MG63 (cell line): ENCODE measurements around the gene PRKAG2. TPM values are rescaled to one million over a fixed set of nuclear protein-coding genes. Genes with fewer than 3 reads are reported as not detected.

Experiments used
- DNase-seq: peaks from one replicate; pipeline ENCODE4 v3.0.0-alpha.2; 2020
- H3K27me3 ChIP-seq: fragments of 250-450 bp; sonication (Bioruptor Pico); 2 replicates; pipeline ENCODE4 v1.5.1; 2020; ENCODE audit warnings: mild to moderate bottlenecking, moderate library complexity
- H3K36me3 ChIP-seq: fragments of 250-450 bp; sonication (Bioruptor Pico); 2 replicates; pipeline ENCODE4 v1.5.1; 2020; ENCODE audit warnings: mild to moderate bottlenecking, moderate library complexity
- H3K4me3 ChIP-seq: fragments of 250-450 bp; sonication (Bioruptor Pico); 2 replicates; pipeline ENCODE4 v1.5.1; 2020; ENCODE audit warnings: mild to moderate bottlenecking, moderate library complexity
- H3K9me3 ChIP-seq: fragments of 250-450 bp; sonication (Bioruptor Pico); 2 replicates; pipeline ENCODE4 v1.5.1; 2020; ENCODE audit warnings: mild to moderate bottlenecking, moderate library complexity
- total RNA-seq: library from RNA; depleted of rRNA; stranded (reverse); fragments of >200 nt; shearing (Covaris generic); gene quantifications from 2 replicates; pipeline ENCODE4 v1.2.3, GENCODE V29; 2014; ENCODE audit warnings: low replicate concordance

The PRKAG2 gene
- total RNA-seq, 1 experiment from 2014 or later: 15.2 TPM

DNA sequence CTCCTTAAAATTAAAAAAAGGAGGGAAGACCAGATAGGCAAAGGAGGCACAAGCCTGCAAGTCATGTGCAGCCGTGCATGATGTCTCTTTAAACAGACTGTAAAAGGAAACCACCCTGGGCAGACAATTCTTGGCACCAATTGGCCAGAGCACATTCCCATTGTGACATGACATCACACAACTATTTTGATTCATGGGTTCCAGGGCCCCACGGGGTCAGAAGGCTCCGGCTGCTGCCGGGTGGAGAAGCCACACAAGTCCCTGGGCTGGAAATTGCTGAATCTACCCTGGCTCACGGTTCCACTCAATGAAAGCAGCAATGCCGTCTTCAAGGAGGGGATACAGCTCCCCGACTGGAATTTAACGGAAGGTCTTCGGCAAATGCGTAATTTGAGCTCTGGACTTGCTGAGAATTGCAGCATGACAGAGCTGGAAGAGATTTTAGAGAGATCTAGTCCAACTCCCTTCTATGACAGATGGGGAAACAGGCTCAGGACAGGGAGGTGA, 140.5 kb downstream of the PRKAG2 start:
- no peaks in the 10 kb centered on the region for H3K27me3 ChIP-seq
- H3K36me3 ChIP-seq: no peaks in the 10 kb centered on the region
- peak; percentile 82 for DNase-seq
- H3K9me3 ChIP-seq: no peaks in the 10 kb centered on the region
- no peak overlapping the region for H3K4me3 ChIP-seq

DNA sequence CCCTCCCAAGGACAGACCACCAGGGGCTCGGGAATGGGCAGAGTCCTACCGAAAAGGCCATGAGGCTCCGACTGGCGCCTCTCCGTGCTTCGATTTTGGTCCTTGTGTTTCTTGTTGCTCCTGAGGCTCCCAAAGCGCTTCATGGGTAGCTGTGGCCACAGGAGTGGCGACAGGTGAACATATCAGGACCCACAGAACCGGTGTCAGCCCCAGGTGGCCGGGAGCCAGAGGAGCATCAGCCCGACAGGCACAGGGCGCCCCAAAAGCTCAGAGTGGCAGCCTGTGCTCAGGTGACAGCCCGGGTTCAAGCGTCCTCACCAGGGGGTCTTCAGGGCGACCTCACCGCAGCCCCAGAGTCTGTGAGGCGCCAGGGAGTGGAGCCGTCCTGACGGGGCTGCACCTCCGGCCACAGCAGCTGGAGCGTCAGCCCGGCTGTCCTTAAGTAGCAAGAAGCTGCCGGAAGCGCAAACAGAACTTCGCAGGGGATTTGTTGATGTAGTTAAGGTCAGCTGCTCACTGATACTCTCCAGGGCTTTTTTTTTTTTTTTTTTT, 141.0 kb downstream of the PRKAG2 start:
- no peak for DNase-seq
- Histone ChIP-seq H3K27me3 (no peaks in the 10 kb centered on the region), H3K4me3 (no peak overlapping the region), H3K36me3 (no peaks in the 10 kb centered on the region), H3K9me3 (no peaks in the 10 kb centered on the region)

DNA sequence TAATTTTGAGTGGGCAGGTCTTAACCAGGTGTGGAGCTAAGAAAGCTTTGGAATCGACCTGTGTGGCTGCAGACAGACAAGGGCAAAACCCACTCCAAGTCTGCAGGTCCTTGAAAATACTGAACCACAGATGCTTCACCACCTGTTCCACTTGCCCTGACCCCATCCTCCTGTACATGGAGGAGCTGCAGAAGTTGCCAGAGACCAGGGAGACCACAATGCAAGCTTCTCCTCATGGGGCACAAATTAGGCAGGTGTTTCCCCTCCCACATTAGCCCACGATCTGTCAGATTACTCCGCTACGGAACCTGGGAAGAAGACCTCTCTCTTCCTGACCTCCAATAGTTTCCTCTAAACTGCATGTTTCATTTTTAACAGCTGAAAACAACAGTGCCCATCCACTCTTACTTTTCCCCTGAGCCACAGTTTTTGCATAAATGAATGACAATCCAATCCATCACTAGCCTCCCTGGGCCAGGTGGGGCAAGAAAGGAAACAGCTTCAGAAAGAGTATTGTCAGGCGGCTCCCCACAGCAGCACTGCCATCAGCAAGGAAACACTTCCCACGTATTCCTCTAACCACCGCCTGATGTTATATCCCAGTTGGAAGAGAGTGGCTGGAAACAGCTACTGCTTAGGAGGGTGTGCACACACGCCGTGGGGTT, 141.6 kb downstream of the PRKAG2 start:
- Histone ChIP-seq H3K36me3 (no peaks in the 10 kb centered on the region), H3K27me3 (no peaks in the 10 kb centered on the region), H3K4me3 (no peak overlapping the region), H3K9me3 (no peaks in the 10 kb centered on the region)
- no peak for DNase-seq

DNA sequence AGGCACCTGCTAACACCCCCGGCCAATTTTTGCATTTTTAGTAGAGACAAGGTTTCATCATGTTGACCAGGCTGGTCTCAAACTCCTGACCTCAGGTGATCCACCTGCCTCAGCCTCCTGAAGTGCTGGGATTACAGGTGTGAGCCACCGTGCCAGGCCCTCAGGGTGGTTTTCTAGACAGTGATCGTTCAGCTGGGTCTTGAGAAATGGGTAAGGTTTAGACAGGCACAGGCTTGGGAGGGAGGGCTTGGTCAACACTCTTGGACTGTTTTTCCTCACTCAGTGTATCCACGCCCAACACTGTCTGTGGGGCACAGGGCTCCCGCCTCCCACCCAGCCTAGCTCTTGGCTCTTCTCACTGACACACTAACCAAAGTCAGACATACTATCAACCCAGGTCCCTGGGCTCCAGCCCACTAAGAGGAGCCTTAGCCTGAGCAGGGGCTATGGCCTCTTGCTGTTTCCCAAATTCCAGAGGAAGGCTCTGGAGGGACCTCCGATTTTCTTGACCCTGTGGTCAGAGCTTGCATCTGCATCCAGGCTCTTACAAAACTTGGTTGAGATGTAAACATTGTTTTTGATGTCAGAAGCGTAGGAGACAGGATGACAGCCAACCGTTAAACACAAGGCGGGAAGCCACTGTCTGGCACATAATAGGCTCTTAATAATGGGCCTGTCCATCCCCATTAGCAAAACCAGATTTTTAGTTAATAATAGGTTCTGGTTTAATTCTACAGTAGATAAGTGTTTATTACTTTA, 143.9 kb downstream of the PRKAG2 start:
- no peak overlapping the region for H3K4me3 ChIP-seq
- DNase-seq: no peak

DNA sequence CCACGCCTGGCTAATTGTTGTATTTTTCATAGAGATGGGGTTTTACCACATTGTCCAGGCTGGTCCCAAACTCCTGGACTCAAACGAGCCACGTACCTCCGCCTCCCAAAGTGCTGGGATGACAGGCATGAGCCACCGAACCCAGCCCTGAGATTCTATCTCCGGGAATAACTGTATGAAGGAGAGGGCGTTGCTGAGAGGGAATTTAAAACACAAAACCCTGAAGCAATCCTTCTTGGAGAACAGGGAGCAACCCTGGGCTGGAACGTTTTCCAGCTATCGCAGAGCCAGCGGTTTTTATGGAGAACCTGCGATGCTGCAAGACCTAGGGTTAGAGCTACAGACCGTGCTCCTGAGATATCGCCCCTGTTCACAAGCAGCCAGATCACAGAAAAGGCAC, 144.6 kb downstream of the PRKAG2 start:
- no peaks in the 10 kb centered on the region for H3K9me3 ChIP-seq
- no peak for DNase-seq
- no peaks in the 10 kb centered on the region for H3K36me3 ChIP-seq
- no peaks in the 10 kb centered on the region for H3K27me3 ChIP-seq
- H3K4me3 ChIP-seq: no peak overlapping the region

More for the DNA sequence above, 143.9 kb downstream of the PRKAG2 start:
- Histone ChIP-seq H3K27me3 (no peaks in the 10 kb centered on the region), H3K36me3 (no peaks in the 10 kb centered on the region), H3K9me3 (no peaks in the 10 kb centered on the region)

DNA sequence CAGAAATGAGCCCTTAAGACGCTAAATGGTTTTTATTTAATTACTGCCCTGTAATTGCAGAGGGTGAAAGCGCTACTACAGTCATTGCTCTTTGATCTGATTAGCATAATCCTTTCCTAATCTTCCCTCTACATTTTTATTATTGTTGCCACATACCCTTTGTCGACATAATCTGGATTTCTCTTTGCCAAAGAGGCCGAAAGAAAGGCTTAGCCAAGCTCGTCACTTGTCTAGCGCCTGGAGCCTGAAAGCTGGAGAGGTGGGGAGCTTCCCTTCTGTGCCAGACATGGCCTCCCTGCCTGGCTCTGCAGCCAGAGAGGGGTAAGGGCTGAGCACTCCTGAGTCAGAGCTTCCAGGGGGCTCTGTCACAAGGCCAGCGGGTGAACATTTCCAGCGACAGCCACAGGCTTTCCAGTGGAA, 145.9 kb downstream of the PRKAG2 start:
- H3K9me3 ChIP-seq: no peaks in the 10 kb centered on the region
- no peak for DNase-seq
- H3K27me3 ChIP-seq: no peaks in the 10 kb centered on the region

DNA sequence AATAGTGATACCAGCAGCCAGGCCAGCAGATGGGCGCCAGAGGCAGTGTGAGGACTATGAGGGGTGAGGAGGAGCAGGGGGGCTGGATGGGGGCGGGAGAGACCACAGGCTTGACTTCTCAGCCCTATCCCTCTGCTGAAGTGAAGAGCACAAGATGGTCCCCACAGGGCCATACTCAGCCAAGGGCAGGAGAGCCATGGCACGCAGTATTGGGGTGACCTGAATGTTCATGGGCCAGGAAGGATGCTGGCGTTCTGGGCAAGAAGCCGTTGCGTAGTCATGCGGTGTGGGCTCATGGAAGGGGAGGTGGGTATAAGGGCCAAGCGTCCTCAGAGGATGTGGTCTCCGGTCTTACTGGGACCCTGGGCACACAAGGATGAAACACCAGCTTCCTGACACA, 146.3 kb downstream of the PRKAG2 start:
- Histone ChIP-seq H3K4me3 (no peak overlapping the region), H3K9me3 (no peaks in the 10 kb centered on the region), H3K36me3 (no peaks in the 10 kb centered on the region), H3K27me3 (no peaks in the 10 kb centered on the region)
- no peak for DNase-seq

More for the DNA sequence above, 145.9 kb downstream of the PRKAG2 start:
- no peak overlapping the region for H3K4me3 ChIP-seq
- H3K36me3 ChIP-seq: no peaks in the 10 kb centered on the region

DNA sequence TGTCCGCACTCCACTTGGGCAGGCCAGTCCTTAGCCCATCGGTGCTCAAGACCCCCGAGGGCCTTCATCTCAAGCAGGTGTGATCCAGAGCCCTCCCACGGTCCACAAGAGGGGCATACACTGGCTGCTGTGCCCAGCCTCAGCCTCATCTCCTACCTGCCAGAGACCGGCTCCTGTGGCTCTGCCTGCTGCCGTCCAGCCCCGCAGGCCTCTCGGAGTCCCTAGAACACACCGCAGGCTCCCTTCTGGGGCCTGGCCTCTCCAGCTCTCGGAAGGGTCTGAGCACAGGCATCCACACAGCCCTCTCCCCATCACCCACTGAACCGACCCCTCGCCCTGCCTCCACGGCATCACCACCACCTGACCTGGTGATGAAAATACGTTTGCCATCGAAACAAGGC, 147.4 kb downstream of the PRKAG2 start:
- Histone ChIP-seq H3K9me3 (no peaks in the 10 kb centered on the region), H3K4me3 (no peak overlapping the region), H3K27me3 (no peaks in the 10 kb centered on the region), H3K36me3 (no peaks in the 10 kb centered on the region)
- DNase-seq: no peak

DNA sequence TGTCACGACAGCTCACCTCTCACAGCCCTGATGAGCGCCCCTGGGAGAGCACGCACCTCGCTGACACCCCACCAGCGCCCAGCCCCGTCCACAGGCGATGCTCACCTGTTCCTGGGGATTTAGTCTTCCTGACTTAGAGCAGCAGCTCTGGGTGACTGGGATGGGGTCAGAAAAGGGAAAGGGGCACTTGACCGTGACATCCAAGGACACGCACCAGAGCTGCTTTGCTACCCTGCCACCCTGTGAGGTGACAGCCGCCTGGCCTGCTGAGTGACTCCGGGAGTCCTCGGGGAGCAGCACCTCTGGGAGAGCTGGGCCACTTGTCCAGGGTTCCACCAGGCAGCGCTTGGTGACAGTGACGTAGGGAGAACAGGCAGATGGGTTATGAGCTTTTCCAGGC, 148.2 kb downstream of the PRKAG2 start:
- Histone ChIP-seq H3K36me3 (no peaks in the 10 kb centered on the region), H3K9me3 (no peaks in the 10 kb centered on the region), H3K27me3 (no peaks in the 10 kb centered on the region), H3K4me3 (no peak overlapping the region)
- DNase-seq: no peak

DNA sequence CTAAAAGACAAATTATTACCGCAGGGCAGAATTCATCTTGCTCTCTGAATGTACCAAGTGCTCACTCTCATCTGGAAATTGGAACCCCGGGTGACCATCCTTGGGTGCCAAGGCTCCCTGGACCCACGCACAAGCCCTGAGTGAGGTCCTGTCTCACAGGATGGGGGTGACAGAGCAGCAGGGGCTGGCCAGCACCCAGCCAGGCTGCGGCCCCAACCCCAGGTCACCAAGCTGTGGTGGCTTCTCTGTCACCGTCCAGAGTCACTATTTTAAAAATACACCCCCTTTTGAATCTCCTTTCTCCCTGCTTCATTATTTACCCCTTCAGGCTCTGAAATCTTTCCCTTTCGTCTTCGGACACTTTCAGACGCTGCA, 148.6 kb downstream of the PRKAG2 start:
- Histone ChIP-seq H3K9me3 (no peaks in the 10 kb centered on the region), H3K4me3 (no peak overlapping the region), H3K36me3 (no peaks in the 10 kb centered on the region), H3K27me3 (no peaks in the 10 kb centered on the region)
- DNase-seq: no peak

DNA sequence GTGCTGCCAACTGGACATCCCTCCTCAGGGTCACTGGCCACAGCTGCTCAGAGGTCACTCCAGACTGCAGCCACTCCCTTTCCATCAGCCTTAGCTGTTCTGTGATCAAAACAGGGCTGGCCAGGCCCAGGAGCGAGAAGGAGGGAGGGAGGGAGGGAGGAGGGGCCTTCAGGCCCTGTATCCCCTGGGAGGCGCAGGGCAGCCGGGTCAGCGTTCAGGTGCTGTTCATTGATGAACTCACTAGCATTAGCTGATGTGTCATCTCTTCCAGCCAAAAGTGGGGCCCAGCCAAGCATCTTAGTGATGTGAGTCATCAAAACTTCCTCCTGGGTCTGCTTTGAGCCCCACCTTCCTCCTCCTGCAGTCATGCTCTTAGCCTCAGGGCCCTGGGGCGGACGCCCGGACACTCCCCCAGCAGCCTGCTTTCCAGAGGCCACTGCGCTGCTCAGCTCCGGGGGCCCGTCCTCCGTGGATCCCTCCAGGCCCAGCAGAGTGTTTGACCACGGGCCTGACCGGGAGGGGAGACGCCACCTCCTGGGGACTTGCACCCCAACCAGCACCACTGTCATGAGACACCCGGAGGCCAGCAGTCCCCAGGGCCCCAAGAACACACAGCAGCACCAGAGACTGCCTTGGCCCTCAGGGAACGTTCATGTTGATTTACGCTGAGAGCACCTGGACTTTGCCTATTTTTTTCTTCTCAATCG, 149.2 kb downstream of the PRKAG2 start:
- H3K4me3 ChIP-seq: no peak overlapping the region
- DNase-seq: peak; percentile 92

DNA sequence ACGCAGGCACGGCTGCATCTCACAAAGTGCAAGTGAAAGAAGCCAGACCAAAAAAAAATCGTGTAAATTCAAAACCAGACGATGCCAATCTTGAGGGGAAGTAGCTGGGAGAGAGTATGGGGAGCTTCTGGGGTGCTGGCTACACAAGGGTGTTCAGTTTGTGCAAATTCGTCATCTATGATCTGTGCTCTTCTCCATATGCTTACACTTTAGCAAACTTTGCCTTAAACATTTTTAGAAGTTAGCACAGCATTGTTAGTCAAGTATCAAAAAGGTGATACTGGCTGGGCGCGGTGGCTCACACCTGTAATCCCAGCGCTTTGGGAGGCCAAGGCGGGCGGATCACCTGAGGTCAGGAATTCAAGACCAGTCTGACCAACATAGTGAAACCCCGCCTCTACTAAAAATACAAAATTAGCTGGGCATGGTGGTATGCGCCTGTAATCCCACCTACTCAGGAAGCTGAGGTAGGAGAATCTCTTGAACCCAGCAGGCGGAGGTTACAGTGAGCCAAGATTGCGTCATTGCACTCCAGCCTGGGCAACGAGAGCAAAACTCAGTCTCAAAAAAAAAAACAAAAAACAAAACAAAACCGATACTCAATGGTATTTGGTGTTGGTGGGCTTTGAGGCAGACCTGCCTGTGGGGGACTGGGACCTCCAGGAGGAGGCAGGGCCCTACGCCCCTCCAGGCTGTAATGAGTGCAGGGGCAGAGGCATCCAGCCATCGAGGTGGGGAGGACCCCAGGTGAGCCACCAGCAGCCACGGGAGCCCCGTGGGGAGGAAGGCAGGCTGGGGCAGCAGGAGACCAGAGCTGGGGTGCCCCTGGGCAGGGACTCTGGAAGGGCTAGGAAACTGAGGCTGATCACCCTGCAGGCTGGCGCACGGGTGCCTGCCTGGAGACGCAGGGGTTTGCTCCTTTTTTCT, 150.0 kb downstream of the PRKAG2 start:
- Histone ChIP-seq H3K4me3 (no peak overlapping the region), H3K27me3 (no peaks in the 10 kb centered on the region), H3K36me3 (no peaks in the 10 kb centered on the region), H3K9me3 (no peaks in the 10 kb centered on the region)
- no peak for DNase-seq

More for the DNA sequence above, 149.2 kb downstream of the PRKAG2 start:
- no peaks in the 10 kb centered on the region for H3K27me3 ChIP-seq
- no peaks in the 10 kb centered on the region for H3K36me3 ChIP-seq
- no peaks in the 10 kb centered on the region for H3K9me3 ChIP-seq

DNA sequence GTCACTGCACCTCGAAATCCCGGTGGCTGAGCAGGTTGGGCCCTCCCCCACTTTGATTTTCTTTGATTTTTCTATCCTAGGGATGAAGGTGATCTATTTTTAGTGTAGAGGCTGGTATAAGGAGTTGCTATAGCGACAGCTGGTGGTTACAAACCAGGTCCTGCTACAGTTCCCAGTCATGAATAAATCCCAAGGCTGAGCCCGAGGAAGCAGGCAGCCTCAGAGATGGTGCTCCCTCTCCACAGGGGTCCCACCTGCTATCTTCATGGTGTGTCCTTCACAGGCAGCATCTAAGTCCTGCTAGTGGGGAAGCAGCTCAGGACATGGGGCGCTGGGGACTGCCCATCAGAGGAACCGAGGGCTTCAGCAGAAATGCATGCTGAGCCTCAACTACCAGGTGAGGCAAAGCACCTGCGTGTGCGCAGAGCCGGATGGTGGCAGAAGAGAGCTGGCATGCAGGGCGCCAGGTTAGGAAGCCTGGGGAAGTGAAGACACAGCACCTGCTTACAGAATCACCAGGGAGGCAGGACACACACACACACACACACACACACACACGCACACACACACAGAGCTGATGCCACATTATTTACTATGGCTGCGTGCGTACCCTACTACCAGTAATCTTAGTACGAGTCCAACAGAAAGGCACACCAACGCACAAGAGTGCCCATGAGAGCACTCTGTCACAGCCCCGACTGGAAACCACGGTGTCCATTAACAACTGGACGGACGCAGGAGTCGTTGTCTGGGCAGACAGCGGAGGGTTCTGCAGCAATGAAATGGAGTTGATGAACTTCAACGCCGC, 150.9 kb downstream of the PRKAG2 start:
- Histone ChIP-seq H3K27me3 (no peaks in the 10 kb centered on the region), H3K9me3 (no peaks in the 10 kb centered on the region), H3K36me3 (no peaks in the 10 kb centered on the region), H3K4me3 (no peak overlapping the region)
- DNase-seq: no peak

DNA sequence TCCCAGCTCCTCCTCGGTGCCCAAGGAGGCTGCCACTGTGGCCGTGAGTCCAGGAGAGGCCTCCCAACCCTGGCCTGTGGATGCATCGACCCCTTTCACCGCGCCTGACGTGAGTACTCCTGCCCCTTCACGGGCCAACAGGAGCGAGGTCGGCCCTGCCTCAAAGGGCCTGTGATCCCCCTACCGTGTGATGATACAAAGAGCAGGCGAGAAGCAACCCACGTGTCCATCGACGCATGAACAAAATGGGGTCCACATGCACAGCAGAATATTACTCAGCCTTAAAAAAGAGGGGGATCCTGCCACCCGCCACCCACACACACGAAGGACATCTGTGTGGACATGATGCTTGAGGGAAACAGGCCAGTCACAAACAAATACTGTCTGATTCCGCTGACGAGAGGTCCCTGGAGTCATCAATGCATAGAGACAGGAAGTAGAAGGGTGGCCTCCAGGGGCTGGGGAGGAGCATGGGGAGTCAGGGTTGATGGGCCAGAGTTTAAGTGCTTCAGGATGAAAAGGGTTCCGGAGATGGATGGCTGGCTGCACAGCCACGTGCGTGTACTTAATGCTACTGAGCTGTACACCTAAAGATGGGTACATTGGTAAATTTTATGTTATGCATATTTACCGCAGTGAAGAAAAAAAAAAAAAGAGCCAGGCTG, 151.9 kb downstream of the PRKAG2 start:
- no peaks in the 10 kb centered on the region for H3K36me3 ChIP-seq
- no peak for DNase-seq

More for the DNA sequence above, 151.9 kb downstream of the PRKAG2 start:
- no peaks in the 10 kb centered on the region for H3K27me3 ChIP-seq
- H3K4me3 ChIP-seq: no peak overlapping the region
- no peaks in the 10 kb centered on the region for H3K9me3 ChIP-seq
